ENCODE measurements around the gene BANF2. TPM values are rescaled to one million over a fixed set of nuclear protein-coding genes. Genes with fewer than 3 reads are reported as not detected.

Gene BANF2
- polyA plus RNA-seq, 1 of the 3 experiments (the other 2 are of a cell fraction), result not detected

DNA sequence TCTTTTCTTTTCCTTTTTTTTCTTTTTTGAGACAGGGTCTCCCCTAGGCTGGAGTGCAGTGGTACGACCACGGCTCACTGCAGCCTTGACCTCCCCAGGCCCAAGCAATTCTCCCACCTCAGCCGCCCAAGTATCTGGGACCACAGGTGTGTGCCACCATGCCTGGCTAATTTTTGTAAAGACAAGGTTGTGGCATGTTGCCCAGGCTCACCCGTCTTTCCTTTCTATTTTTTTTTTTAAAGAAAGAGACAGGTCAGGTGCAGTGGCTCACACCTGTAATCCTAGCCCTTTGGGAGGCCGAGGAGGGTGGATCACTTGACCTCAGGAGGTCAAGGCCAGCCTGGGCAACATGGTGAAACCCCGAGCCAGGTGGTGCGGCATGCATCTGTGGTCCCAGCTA, 16.6 kb downstream of the BANF2 start (continued):
- TF ChIP-seq, protein P1, sequence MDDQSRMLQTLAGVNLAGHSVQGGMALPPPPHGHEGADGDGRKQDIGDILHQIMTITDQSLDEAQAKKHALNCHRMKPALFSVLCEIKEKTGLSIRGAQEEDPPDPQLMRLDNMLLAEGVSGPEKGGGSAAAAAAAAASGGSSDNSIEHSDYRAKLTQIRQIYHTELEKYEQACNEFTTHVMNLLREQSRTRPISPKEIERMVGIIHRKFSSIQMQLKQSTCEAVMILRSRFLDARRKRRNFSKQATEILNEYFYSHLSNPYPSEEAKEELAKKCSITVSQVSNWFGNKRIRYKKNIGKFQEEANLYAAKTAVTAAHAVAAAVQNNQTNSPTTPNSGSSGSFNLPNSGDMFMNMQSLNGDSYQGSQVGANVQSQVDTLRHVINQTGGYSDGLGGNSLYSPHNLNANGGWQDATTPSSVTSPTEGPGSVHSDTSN (IDR thresholded peaks at IDR 0.05), result no peak
- TF ChIP-seq EP300 (IDR thresholded peaks at IDR 0.05; ENCODE audit: borderline replicate concordance in 1 of 2, low read depth in 1 of 2, low read length in 1 of 2) (no peak), ELF1 (IDR thresholded peaks at IDR 0.05) (no peak), RCOR1 (IDR thresholded peaks at IDR 0.05; ENCODE audit: low read length) (no peak)

GRCh38 chr20:17720755-17721154, 21.0 kb downstream of the BANF2 start:
- Histone ChIP-seq H3K9ac (no peak overlapping the region), H3K4me2 (no peak overlapping the region), H3F3A (replicated peaks; ENCODE audit: insufficient read depth) (no peaks in the 10 kb centered on the region), H3K79me2 (ENCODE audit: insufficient read depth) (no peaks in the 10 kb centered on the region), H2AFZ (ENCODE audit: low read depth) (no peak overlapping the region), H3K4me1 (ENCODE audit: control insufficient read depth in 1 of 2, insufficient read depth in 2 of 2, low read depth in 1 of 2, low read length in 1 of 2) (no peaks in the 10 kb centered on the region; a peak in 1 of 4 replicates), H3K36me3 (replicated peaks in 1 of 2; ENCODE audit: control insufficient read depth in 1 of 2, insufficient read depth in 2 of 2, low read length in 1 of 2) (no peaks in the 10 kb centered on the region), H3K9me2 (no peaks in the 10 kb centered on the region), H3K27me3 (ENCODE audit: insufficient read depth) (peaks cover 4% of the 10 kb centered on the region; the same call in 1 of the 2 replicates), H4K20me1 (ENCODE audit: insufficient read depth) (no peaks in the 10 kb centered on the region), H3K4me3 (ENCODE audit: low read depth in 2 of 2, low read length in 1 of 2) (no peak overlapping the region), H3K27ac (ENCODE audit: low read depth in 2 of 2, low read length in 1 of 2) (no peak overlapping the region), H3K9me3 (no peaks in the 10 kb centered on the region)
- CTCF ChIA-PET, result no interaction called here
- TF ChIP-seq SMC3 (IDR thresholded peaks at IDR 0.05; ENCODE audit: low read depth, low read length), result no peak
- TF ChIP-seq CTCF (IDR thresholded peaks at IDR 0.05), result no peak
- TF ChIP-seq JUND (IDR thresholded peaks at IDR 0.05), result no peak
- TF ChIP-seq, protein P2, sequence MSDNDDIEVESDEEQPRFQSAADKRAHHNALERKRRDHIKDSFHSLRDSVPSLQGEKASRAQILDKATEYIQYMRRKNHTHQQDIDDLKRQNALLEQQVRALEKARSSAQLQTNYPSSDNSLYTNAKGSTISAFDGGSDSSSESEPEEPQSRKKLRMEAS (IDR thresholded peaks at IDR 0.05; ENCODE audit: low read depth), result no peak
- WGBS (ENCODE audit: low lambda C conversion rate), result 44% methylated on average over 4 of the region's 4 CpGs
- POLR2A ChIA-PET, result no interaction called here
- DNase-seq, result no peak

- no peak overlapping the region for H2AFZ ChIP-seq (ENCODE audit: low read depth)
- no peaks in the 10 kb centered on the region for H4K20me1 ChIP-seq (ENCODE audit: insufficient read depth)
- H3K27me3 ChIP-seq (ENCODE audit: insufficient read depth), result peaks cover 4% of the 10 kb centered on the region; the same call in 1 of the 2 replicates
- H3K4me3 ChIP-seq (ENCODE audit: low read depth in 2 of 2, low read length in 1 of 2), result no peak overlapping the region
- no peak overlapping the region for H3K27ac ChIP-seq (ENCODE audit: low read depth in 2 of 2, low read length in 1 of 2)
- H3K9me2 ChIP-seq, result no peaks in the 10 kb centered on the region
- no peak overlapping the region for H3K4me2 ChIP-seq
- no peaks in the 10 kb centered on the region for H3K9me3 ChIP-seq
- H3K9ac ChIP-seq, result no peak overlapping the region
- 56% methylated on average over 6 of the region's 6 CpGs for WGBS (ENCODE audit: low lambda C conversion rate)
- TF ChIP-seq USF2 (IDR thresholded peaks at IDR 0.05; ENCODE audit: borderline replicate concordance, low read depth, low read length) (no peak), ELF1 (IDR thresholded peaks at IDR 0.05) (no peak), CTCF (IDR thresholded peaks at IDR 0.05) (peak; percentile 34)
- no peaks in the 10 kb centered on the region for H3K36me3 ChIP-seq (replicated peaks in 1 of 2; ENCODE audit: control insufficient read depth in 1 of 2, insufficient read depth in 2 of 2, low read length in 1 of 2)
- H3K4me1 ChIP-seq (ENCODE audit: control insufficient read depth in 1 of 2, insufficient read depth in 2 of 2, low read depth in 1 of 2, low read length in 1 of 2), result no peaks in the 10 kb centered on the region; a peak in 1 of 4 replicates
- POLR2A ChIA-PET, result no interaction called here
- CTCF ChIA-PET, result no interaction called here
- H3K79me2 ChIP-seq (ENCODE audit: insufficient read depth), result no peaks in the 10 kb centered on the region
- H3F3A ChIP-seq (replicated peaks; ENCODE audit: insufficient read depth), result no peaks in the 10 kb centered on the region
- DNase-seq, result no peak
These were observed 22.2 kb downstream of the BANF2 start for GRCh38 chr20:17721802-17722486.
